Cortex of kidney (tissue), 1 donor: ENCODE results near the gene PRKCB.
"Not testable (repeated sequence)": the region's sequence is repeated elsewhere in the genome, so short reads cannot be mapped to it uniquely, and the experiment has no call there.

ENCODE experiments used
- DNase-seq: peaks from one replicate; lab custom pipeline; 2025; lab: John Stamatoyannopoulos, UW

The PRKCB gene

DNA sequence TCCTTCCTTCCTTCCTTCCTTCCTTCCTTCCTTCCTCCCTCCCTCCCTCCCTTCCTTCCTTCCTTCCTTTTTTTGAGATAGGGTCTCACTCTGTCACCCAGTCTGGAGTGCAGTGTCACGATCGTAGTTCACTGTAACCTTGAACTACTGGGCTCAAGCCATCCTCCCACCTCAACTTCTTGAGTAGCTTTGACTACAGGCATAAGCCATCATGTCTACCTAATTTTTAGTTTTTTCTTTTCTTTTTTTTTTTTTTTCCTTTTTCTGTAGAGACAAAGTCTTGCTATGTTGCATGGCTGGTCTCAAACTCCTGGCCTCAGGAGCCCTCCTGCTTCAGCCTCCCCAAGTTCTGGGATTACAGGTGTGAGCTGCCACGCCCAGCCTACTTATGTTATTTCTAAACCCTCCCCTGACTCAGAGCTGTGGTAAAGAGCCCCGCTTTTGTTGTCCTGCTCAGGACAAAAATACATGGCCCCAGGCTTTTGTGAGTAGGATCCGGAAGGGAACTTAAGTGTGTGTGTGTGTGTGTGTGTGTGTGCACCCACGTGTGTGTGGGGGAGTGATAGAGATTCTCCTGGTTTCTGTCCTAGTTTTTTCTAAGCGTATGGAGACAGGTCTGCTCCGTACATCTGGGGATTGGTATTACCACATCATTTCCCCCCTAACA is 67.1 kb downstream of the PRKCB start:
- no peak for DNase-seq

- DNase-seq = no peak
Observed at GRCh38 chr16:23905027-23905426, 69.2 kb downstream of the PRKCB start.

GRCh38 chr16:23907457-23907902 is 71.7 kb downstream of the PRKCB start:
- no peak for DNase-seq

- no peak for DNase-seq
Observed at GRCh38 chr16:23907903-23908302, 72.1 kb downstream of the PRKCB start.

- DNase-seq = no peak
Observed at GRCh38 chr16:23908790-23909189, 73.0 kb downstream of the PRKCB start.

GRCh38 chr16:23909792-23910418 is 74.1 kb downstream of the PRKCB start:
- no peak for DNase-seq

DNA sequence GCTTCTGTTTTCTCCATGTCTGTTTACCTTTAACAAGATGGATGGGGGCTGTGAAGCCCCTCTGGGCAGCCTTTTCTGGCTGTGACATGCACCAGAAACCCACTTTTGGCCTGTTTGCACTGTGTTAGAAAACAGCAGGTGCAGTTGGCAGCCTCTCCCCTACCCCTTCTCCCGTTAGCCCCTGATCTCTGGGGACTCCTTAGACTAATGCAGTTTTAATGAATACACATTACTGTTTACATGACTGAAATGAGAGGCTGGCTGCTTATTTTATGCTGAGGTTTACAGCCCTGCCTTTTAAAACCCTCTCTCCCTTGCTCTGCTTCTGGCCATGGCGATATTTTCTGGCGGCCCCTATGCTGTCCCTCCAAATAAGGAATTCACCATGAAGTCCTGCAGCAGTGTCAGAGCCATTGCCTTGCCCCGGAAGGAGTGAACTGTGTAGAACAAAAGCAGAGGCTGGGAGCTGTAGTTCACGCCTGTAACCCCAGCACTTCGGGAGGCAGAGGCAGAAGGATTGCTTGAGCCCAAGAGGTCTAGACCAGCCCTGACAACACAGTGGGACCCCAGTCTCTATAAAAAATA is 79.3 kb downstream of the PRKCB start:
- no peak for DNase-seq

DNA sequence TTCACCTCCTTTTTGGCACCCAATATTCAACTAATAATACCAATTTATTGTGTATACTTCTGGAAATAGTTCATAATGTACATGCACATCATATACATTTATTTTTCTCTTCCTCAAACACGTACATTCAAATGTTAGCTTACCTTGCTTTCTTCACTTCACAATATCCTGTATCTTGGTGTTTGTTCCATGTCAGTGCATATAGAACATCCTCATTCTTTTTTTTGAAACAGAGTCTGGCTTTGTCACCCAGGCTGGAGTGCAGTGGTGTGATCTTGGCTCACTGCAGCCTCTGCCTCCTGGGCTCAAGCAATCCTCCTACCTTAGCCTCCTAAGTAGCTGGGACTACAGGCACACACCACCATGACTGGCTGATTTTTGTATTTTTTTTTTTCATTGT is 80.8 kb downstream of the PRKCB start:
- not testable (repeated sequence) for DNase-seq

GRCh38 chr16:23917621-23918020 is 81.8 kb downstream of the PRKCB start:
- no peak for DNase-seq

DNA sequence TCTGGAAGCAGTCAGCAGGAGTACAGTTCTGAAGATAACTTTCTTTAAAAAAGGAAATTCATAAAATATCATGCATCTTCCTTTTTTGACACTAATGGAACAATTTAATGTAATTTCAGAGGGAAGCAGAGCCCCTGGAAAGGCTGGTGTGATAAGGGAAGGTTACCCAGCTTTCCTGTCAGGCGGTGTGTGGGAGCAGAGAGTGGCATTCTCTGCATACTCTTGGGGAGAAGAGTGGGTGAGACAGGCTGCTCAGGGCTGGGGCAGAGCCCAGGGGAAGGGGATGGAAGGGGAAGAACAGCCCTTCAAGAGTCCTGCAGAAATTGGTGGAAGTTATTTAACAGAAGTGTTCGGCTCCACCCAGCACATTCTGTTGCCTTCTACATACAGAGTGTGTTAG is 84.7 kb downstream of the PRKCB start:
- DNase-seq = no peak

DNA sequence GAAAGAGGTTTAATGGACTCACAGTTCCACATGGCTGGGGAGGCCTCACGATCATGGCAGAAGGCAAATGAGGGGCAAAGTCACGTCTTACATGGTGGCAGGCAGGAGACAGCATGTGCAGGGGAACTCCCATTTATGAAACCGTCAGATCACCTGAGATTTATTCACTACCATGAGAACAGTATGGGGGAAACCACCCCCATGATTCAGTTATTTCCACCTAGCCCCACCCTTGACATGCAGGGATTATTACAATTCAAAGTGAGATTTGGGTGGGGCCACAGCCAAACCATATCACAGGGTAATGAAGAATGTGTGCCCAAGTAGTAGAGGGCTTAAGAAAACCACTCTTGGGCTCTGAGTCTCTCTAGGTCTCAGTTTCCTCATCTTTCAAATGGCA is 85.1 kb downstream of the PRKCB start:
- DNase-seq = no peak

DNA sequence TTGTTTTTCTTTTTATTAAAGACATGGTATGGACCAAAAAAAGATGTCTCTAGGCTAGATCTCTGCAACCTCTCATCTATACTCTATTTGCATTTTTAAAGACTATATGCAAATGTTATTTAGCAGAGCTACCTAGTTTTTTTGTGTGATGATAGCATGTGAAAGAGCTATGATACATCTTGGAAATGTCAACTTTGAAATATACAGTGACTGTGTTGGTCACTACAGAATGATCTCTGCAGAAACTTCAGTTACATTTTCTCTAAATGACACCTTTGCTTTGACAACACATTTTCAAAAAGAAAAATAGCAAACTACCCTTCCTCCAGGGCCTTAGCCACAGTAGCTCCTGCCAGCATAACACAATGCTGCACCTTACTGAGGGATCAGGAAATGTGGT is 86.6 kb downstream of the PRKCB start:
- no peak for DNase-seq

- no peak for DNase-seq
Observed at GRCh38 chr16:23924128-23924527, 88.3 kb downstream of the PRKCB start.

DNA sequence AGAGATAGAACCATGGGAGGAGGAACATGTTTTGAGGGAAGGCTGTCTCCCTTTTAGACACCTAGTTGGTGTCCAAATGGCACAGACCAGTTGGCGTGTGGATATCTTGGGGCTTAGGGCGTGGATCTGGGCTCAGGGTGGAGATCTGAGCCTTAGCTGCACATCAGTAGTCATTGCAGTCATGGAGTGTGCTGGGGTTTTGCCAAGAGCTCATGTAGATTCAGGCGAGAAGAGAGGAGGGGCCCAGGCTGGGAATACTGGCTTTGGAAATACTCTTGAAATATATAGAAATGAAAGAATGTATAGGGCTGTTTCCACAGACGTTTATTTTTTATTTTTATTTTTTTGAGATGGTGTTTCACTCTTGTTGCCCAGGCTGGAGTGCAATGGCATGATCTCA is 92.0 kb downstream of the PRKCB start:
- no peak for DNase-seq

- no peak for DNase-seq
Observed at GRCh38 chr16:23929237-23929636, 93.5 kb downstream of the PRKCB start.

GRCh38 chr16:23929856-23930255 is 94.1 kb downstream of the PRKCB start:
- no peak for DNase-seq

- DNase-seq = no peak
Observed at GRCh38 chr16:23930791-23931190, 95.0 kb downstream of the PRKCB start.

DNA sequence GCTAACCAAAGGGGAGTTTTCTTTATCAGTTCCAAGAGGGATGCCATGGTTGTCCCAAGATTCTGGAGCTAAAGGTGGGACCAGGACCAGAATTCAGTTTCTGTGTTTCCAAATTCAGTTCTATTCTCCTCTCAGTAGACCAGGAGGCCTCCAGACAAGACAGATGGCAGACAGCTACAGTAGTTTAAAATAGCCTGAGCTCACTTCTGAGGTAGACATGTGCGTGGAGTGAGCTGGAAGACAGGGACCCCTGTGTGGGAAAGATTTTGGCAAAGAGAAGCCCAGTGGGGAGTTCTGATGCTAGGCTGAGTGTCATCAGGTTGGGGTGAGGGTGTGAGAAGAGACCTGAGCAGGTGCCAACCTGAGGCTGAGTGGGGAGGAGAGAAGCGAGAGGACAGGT is 95.4 kb downstream of the PRKCB start:
- no peak for DNase-seq

- not testable (repeated sequence) for DNase-seq
Observed at GRCh38 chr16:23933650-23934049, 97.9 kb downstream of the PRKCB start.

DNA sequence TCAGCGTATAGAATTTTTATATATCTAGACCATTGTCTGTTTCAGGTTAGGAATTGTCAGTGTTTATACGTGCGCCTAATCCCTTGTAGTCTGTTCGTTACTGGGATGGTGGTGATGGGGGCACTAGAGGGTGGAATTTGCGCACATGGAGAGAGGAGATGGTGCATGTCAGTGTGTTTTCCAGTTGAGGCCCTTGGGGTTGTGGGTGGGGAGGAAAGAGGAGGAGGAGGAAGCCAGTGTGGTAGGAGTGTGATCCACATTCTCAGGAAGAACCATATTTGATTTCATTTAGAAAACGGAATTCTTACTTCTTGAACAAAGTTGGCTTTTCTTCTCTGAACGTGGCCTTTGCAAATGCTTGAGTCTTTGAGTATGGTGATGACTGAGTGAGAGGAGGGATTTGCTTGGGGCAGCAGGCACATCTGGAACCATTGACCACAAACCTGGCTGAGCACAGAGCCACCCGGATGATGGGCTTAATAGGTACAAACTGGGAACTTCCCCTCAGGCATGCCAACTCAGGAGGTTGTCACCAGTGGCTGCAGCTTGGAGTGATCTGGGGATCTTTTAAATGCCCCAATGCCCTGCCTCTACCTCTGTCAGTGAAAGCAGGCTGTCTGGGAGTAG is 98.9 kb downstream of the PRKCB start:
- no peak for DNase-seq

DNA sequence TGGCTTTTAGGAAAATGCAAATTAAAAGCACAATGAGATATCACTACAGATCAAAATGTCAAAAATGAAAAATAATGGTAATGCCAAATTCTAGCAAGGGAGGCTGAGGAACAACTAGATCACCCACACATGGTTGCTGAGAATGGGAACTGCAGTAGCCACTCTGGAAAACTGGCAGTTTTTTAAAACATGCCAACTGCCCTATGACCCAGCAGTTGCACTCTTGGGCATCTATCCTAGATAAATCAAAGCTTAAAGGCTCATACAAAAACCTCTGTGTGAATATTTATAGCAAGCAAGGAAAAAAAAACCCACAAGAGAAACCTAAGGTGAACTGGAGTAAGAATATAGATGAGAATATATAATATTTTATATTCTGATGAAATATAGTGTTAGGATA is 104.3 kb downstream of the PRKCB start:
- no peak for DNase-seq

DNA sequence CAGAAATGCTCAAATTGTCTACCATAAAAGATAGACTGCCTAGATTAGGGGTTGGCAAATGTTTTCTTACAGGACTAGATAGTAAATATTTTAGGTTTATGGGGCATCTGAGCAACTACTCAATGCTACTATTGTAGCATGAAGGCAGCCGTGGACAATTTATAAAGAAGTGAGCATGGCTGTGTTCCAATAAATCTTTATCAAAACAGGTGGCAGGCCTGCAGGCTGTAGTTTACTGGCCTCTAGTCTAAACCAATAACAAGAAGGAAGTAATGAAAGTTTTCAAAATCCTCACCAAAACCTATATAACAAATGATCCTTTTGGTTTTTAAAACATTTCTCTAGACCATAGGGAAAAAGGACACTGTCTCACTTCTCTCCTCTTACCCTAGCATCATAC is 105.2 kb downstream of the PRKCB start:
- no peak for DNase-seq

DNA sequence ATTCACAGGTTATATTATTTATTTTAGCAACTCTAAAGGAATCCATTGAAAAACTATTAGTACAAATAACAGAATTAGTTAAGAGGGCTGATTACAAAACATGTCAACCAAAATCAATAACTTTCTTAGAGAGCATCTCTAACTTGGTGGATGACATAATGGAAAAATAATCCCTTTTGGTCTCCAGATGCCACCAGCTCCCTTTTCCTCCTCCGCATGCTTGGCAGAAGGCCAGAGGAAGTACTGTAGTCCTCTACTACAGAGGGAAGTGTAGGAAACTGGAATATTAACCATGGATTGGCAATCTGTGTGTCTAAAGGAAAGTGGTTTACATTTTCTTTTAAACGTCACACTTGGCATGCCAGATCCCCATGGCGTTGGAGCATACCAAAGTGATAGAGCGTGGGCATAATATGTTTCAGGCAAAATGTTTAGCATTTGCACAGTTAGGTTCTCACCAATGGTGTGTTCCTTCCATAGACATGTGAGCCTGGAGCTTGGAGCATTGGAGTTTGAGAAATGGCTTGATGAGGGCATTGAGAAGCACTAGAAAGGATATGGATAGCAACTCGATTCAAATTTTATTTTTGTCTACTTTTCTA is 106.3 kb downstream of the PRKCB start:
- no peak for DNase-seq
